Neural cell (in vitro differentiated cells): Measurements from ENCODE around the gene ZNF75A.

Source experiments
- CTCF ChIP-seq: fragments of 450-650 bp; IDR thresholded peaks from 2 replicates; pipeline ENCODE4 v1.5.1; 2014; ENCODE audit warnings: antibody characterized with exemption, mild to moderate bottlenecking, moderate library complexity; ENCODE audit not compliant: poor library complexity, severe bottlenecking
- EP300 ChIP-seq: fragments of 450-650 bp; conservative IDR thresholded peaks from 2 replicates; pipeline ENCODE4 v1.6.1; 2014; ENCODE audit warnings: antibody characterized with exemption, mild to moderate bottlenecking, moderate library complexity; ENCODE audit not compliant: poor library complexity, severe bottlenecking
- EZH2 ChIP-seq: fragments of 200-600, 300-800 bp; shearing (Covaris generic), sonication (generic); IDR thresholded peaks from 2 replicates; pipeline ENCODE4 v1.6.1; 2014; ENCODE audit warnings: antibody characterized with exemption, low read length, borderline replicate concordance, mild to moderate bottlenecking; ENCODE audit not compliant: insufficient read depth, poor library complexity, severe bottlenecking
- MXI1 ChIP-seq: fragments of 450-650 bp; conservative IDR thresholded peaks from 2 replicates; pipeline ENCODE4 v1.6.1; 2014; ENCODE audit warnings: antibody characterized with exemption, mild to moderate bottlenecking; ENCODE audit not compliant: poor library complexity, severe bottlenecking
- POLR2AphosphoS5 ChIP-seq: IDR thresholded peaks from 2 replicates; pipeline ENCODE4 v1.6.1; 2012
- SMC3 ChIP-seq: fragments of 450-650 bp; conservative IDR thresholded peaks from 2 replicates; pipeline ENCODE4 v1.6.1; 2014; ENCODE audit warnings: antibody characterized with exemption, mild to moderate bottlenecking, moderate library complexity; ENCODE audit not compliant: poor library complexity
- TAF1 ChIP-seq: IDR thresholded peaks from 2 replicates; pipeline ENCODE4 v1.6.1; 2012; ENCODE audit warnings: low read depth

DNA sequence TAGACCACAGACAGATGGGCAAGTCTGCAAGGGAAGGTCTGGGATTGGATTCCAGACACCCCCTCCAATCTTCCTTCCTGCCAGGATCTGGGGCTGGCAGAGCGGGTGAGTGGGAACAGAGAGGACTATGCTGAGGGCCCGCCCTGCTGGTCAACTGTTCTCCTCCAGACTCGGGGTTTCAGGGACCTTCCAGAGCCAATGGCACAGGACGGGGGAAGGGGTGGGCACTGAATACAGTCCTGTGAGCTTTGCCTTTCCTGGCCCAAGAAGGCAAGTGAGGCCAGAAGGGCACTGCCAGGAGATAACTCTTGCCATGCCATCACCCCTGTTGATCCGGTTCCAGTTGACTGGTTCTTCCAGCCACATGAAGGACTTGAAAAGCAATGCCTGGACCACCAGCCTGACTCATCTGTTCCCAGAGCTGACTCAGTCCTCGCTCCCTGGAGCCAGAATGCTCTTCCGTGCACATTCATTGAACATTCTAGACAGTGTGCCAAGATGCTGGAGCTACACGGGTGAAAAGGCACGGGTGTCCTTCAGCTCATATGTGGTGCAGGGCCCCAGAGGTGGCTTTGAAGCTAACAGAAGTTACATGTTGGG, 48.3 kb upstream of the ZNF75A start:
- TF ChIP-seq CTCF (no peak), EP300 (no peak), TAF1 (no peak), MXI1 (no peak), EZH2 (no peak), POLR2AphosphoS5 (no peak), SMC3 (no peak)
